Measurements from ENCODE around the gene ARFGAP1.

- no peak for TF ChIP-seq POLR2A (IDR thresholded peaks at IDR 0.05; ENCODE audit: low read depth, low read length)
- no peak for TF ChIP-seq TAF1 (IDR thresholded peaks at IDR 0.05; ENCODE audit: low read depth, low read length)
- no peak for TF ChIP-seq POLR2AphosphoS5 (IDR thresholded peaks at IDR 0.05; ENCODE audit: low read depth, low read length)
- no peak for TF ChIP-seq PAX5 (IDR thresholded peaks at IDR 0.05; ENCODE audit: insufficient read depth, low read length, severe bottlenecking)
- TF ChIP-seq SPI1 (IDR thresholded peaks at IDR 0.05; ENCODE audit: low read depth, low read length) = no peak
- TF ChIP-seq POU2F2 (IDR thresholded peaks at IDR 0.05; ENCODE audit: low read depth, low read length) = no peak
Observed at GRCh38 chr20:63290677-63291472, 18.3 kb downstream of the ARFGAP1 start.

All from GM12891 (cell line).